GF-D8 (cell line): ENCODE measurements around the gene CASP8AP2.
"Not testable (repeated sequence)": the region's sequence is repeated elsewhere in the genome, so short reads cannot be mapped to it uniquely, and the experiment has no call there.

Experiments used
- DNase-seq: peaks from one replicate; lab custom pipeline; 2025; lab: John Stamatoyannopoulos, UW

CASP8AP2 gene

GRCh38 chr6:89819336-89820130 lies 10.1 kb upstream of the CASP8AP2 start, which contains the start of gene MDN1:
Gene MDN1 (minus strand): TSS chr6:89819794. CDS start chr6:89819607, 187 bp downstream.
- peak; percentile 83 for DNase-seq

- no peak for DNase-seq
Observed at GRCh38 chr6:89826029-89826528, 3.6 kb upstream of the CASP8AP2 start.

GRCh38 chr6:89828475-89828987 lies 1.1 kb upstream of the CASP8AP2 start:
- DNase-seq, result not testable (repeated sequence)

GRCh38 chr6:89828988-89829471 lies 650 bp upstream of the CASP8AP2 start:
- DNase-seq, result peak; percentile 48

GRCh38 chr6:89830170-89830809 lies 610 bp downstream of the CASP8AP2 start:
- DNase-seq, result no peak

- no peak for DNase-seq
Observed at GRCh38 chr6:89834884-89835792, 5.5 kb downstream of the CASP8AP2 start.

- DNase-seq, result no peak
Observed at GRCh38 chr6:89836639-89837222, 7.1 kb downstream of the CASP8AP2 start.

- DNase-seq, result no peak
Observed at GRCh38 chr6:89840538-89840937, 10.9 kb downstream of the CASP8AP2 start.

- no peak for DNase-seq
Observed at GRCh38 chr6:89842228-89842627, 12.5 kb downstream of the CASP8AP2 start.

- DNase-seq, result no peak
Observed at GRCh38 chr6:89843070-89843469, 13.4 kb downstream of the CASP8AP2 start.

- DNase-seq, result not testable (repeated sequence)
Observed at GRCh38 chr6:89847513-89847912, 17.8 kb downstream of the CASP8AP2 start.

- no peak for DNase-seq
Observed at GRCh38 chr6:89853068-89853467, 23.4 kb downstream of the CASP8AP2 start.

GRCh38 chr6:89858041-89858440 lies 28.4 kb downstream of the CASP8AP2 start:
- DNase-seq, result no peak

GRCh38 chr6:89859744-89860143 lies 30.1 kb downstream of the CASP8AP2 start:
- DNase-seq, result no peak

- DNase-seq, result no peak
Observed at GRCh38 chr6:89862273-89862672, 32.6 kb downstream of the CASP8AP2 start.

GRCh38 chr6:89862698-89863097 lies 33.0 kb downstream of the CASP8AP2 start:
- peak; percentile 2 for DNase-seq

GRCh38 chr6:89866024-89866678 lies 36.5 kb downstream of the CASP8AP2 start:
- no peak for DNase-seq

GRCh38 chr6:89873721-89874120 lies 44.0 kb downstream of the CASP8AP2 start:
- no peak for DNase-seq

GRCh38 chr6:89874438-89874837 lies 44.8 kb downstream of the CASP8AP2 start:
- DNase-seq, result no peak

GRCh38 chr6:89886378-89887120 lies 56.9 kb downstream of the CASP8AP2 start:
- no peak for DNase-seq
